H1 (cell line): Measurements from ENCODE around the gene FBN1. TPM values are rescaled to one million over a fixed set of nuclear protein-coding genes. Genes with fewer than 3 reads are reported as not detected.

Experiments
- CTCF ChIA-PET: fragments of 300-600 bp; sonication (Branson Sonifier 250); formaldehyde crosslinking; loops from one replicate; lab custom pipeline; 2021; ENCODE audit not compliant: partially characterized antibody; lab: Charles Lee
- POLR2A ChIA-PET: fragments of 300-600 bp; sonication (Branson Sonifier 250); formaldehyde crosslinking; loops from one replicate; lab custom pipeline; 2021; ENCODE audit warnings: inconsistent platforms; ENCODE audit not compliant: partially characterized antibody; lab: Charles Lee
- DNase-seq, 2 experiments: peaks; one replicate each; pipeline versions ENCODE4 v3.0.0 to v3.0.0-alpha.2; 2010 to 2022; ENCODE audit warnings: low spot score in 2 of 2, low read depth in 1 of 2, mixed read lengths in 1 of 2
- FAIRE-seq: peaks from 2 replicates; lab custom pipeline; 2011; peaks lifted over from hg19 to GRCh38; lab: Jason Lieb, UNC
- H2AFZ ChIP-seq: 2 replicates; pipeline ENCODE4 v1.8.1; 2012; ENCODE audit warnings: low read length, inconsistent platforms
- H2AK5ac ChIP-seq: 2 replicates; pipeline ENCODE4 v1.6.1; 2013; ENCODE audit warnings: low read depth, low read length
- H2BK120ac ChIP-seq: replicated peaks from 2 replicates; pipeline ENCODE3; 2013; ENCODE audit warnings: low read depth, low read length, inconsistent platforms
- H2BK12ac ChIP-seq: 2 replicates; pipeline ENCODE4 v1.6.1; 2013; ENCODE audit warnings: low read depth, low read length
- H2BK15ac ChIP-seq: 2 replicates; pipeline ENCODE4 v1.6.1; 2013; ENCODE audit warnings: low read length
- H2BK20ac ChIP-seq: 2 replicates; pipeline ENCODE4 v1.6.1; 2013; ENCODE audit warnings: low read length
- H2BK5ac ChIP-seq: 2 replicates; pipeline ENCODE4 v1.6.1; 2013; ENCODE audit warnings: low read depth, low read length
- H3K14ac ChIP-seq: 2 replicates; pipeline ENCODE4 v1.6.1; 2013; ENCODE audit warnings: inconsistent platforms; ENCODE audit not compliant: insufficient read length
- H3K18ac ChIP-seq: 2 replicates; pipeline ENCODE4 v1.6.1; 2013; ENCODE audit warnings: low read length; ENCODE audit errors: extremely low read depth
- H3K23ac ChIP-seq: 2 replicates; pipeline ENCODE4 v1.6.1; 2013; ENCODE audit warnings: inconsistent platforms; ENCODE audit not compliant: insufficient read length
- H3K23me2 ChIP-seq: 2 replicates; pipeline ENCODE4 v1.6.1; 2013; ENCODE audit warnings: low read depth, low read length
- H3K27ac ChIP-seq: 2 replicates; pipeline ENCODE4 v1.6.1; 2011; ENCODE audit warnings: low read depth, low read length, inconsistent platforms
- H3K27me3 ChIP-seq, 4 experiments: replicated peaks in 1 of 4; 1 replicate in 1 of 4; 2 replicates in 3 of 4; pipeline versions ENCODE4 v1.6.1 to v1.8.1; 2011 to 2013; ENCODE audit warnings: low read length in 3 of 4, mild to moderate bottlenecking in 3 of 4, inconsistent platforms in 2 of 4, mixed read lengths in 2 of 4, moderate library complexity in 1 of 4; ENCODE audit not compliant: control insufficient read depth in 3 of 4, insufficient read depth in 3 of 4; ENCODE audit errors: extremely low read depth in 1 of 4
- H3K36me3 ChIP-seq, 4 experiments: 2 replicates each; pipeline versions ENCODE4 v1.6.1 to v1.8.1; 2011 to 2013; ENCODE audit warnings: mild to moderate bottlenecking in 4 of 4, low read length in 3 of 4, moderate library complexity in 2 of 4, control low read depth in 1 of 4, inconsistent platforms in 1 of 4; ENCODE audit not compliant: insufficient read depth in 4 of 4, control insufficient read depth in 2 of 4
- H3K4ac ChIP-seq: replicated peaks from 2 replicates; pipeline ENCODE3; 2013; ENCODE audit warnings: low read length, low read depth, mixed read lengths, inconsistent platforms; ENCODE audit not compliant: insufficient read length
- H3K4me1 ChIP-seq, 4 experiments: replicated peaks in 1 of 4; 1 replicate in 1 of 4; 2 replicates in 3 of 4; pipeline versions ENCODE4 v1.6.1 to v1.8.1; 2011 to 2013; ENCODE audit warnings: low read length in 3 of 4, inconsistent platforms in 2 of 4, mixed read lengths in 1 of 4; ENCODE audit not compliant: insufficient read depth in 4 of 4, control insufficient read depth in 3 of 4
- H3K4me2 ChIP-seq, 2 experiments: 2 replicates each; pipeline versions ENCODE4 v1.6.1 to v1.8.1; 2011 to 2013; ENCODE audit warnings: low read depth in 2 of 2, low read length in 2 of 2, control low read depth in 1 of 2, inconsistent platforms in 1 of 2, mild to moderate bottlenecking in 1 of 2; ENCODE audit not compliant: insufficient read depth in 1 of 2
- H3K4me3 ChIP-seq, 4 experiments: fragments of 200-600, 300-600 bp in 1 of 4; sonication (generic), shearing (Covaris generic), sonication (Bioruptor Twin) in 1 of 4; 2 replicates each; pipeline versions ENCODE4 v1.5.1 to v1.8.1; 2011 to 2016; ENCODE audit warnings: low read length in 4 of 4, low read depth in 3 of 4, control low read depth in 2 of 4, inconsistent platforms in 2 of 4, mild to moderate bottlenecking in 2 of 4, mixed read lengths in 1 of 4, moderate library complexity in 1 of 4; ENCODE audit not compliant: insufficient read depth in 2 of 4; ENCODE audit errors: extremely low read depth in 1 of 4
- H3K56ac ChIP-seq: replicated peaks from 2 replicates; pipeline ENCODE3; 2013; ENCODE audit warnings: low read depth, mild to moderate bottlenecking, mixed read lengths, low read length, inconsistent platforms; ENCODE audit not compliant: insufficient read length
- H3K79me1 ChIP-seq: 2 replicates; pipeline ENCODE4 v1.6.1; 2013; ENCODE audit warnings: low read depth, low read length, control low read depth
- H3K79me2 ChIP-seq, 2 experiments: 2 replicates each; pipeline versions ENCODE4 v1.6.1 to v1.8.1; 2012 to 2013; ENCODE audit warnings: low read length in 2 of 2, mild to moderate bottlenecking in 2 of 2, inconsistent platforms in 1 of 2; ENCODE audit not compliant: insufficient read depth in 2 of 2, control insufficient read depth in 1 of 2
- H3K9ac ChIP-seq, 4 experiments: replicated peaks in 1 of 4; 1 replicate in 1 of 4; 2 replicates in 3 of 4; pipeline versions ENCODE4 v1.6.1 to v1.8.1; 2011 to 2013; ENCODE audit warnings: low read depth in 3 of 4, low read length in 3 of 4, control low read depth in 2 of 4, mild to moderate bottlenecking in 2 of 4, moderate library complexity in 2 of 4, inconsistent platforms in 1 of 4; ENCODE audit errors: extremely low read depth in 1 of 4
- H3K9me3 ChIP-seq, 2 experiments: 2 replicates each; pipeline versions ENCODE4 v1.6.1 to v1.8.1; 2012 to 2013; ENCODE audit warnings: mild to moderate bottlenecking in 2 of 2, moderate library complexity in 2 of 2, control low read depth in 1 of 2, inconsistent platforms in 1 of 2, low read depth in 1 of 2, low read length in 1 of 2, mixed read lengths in 1 of 2; ENCODE audit not compliant: insufficient read depth in 2 of 2
- H4K20me1 ChIP-seq, 2 experiments: replicated peaks in 1 of 2; 2 replicates each; pipeline versions ENCODE3 to v1.8.1; 2011 to 2013; ENCODE audit warnings: inconsistent platforms in 2 of 2, low read length in 2 of 2, mild to moderate bottlenecking in 1 of 2; ENCODE audit not compliant: insufficient read depth in 2 of 2, control insufficient read depth in 1 of 2
- H4K5ac ChIP-seq: 2 replicates; pipeline ENCODE4 v1.6.1; 2013; ENCODE audit warnings: low read length, low read depth, mixed read lengths, inconsistent platforms; ENCODE audit not compliant: insufficient read length
- H4K8ac ChIP-seq: 2 replicates; pipeline ENCODE4 v1.8.0; 2013; ENCODE audit warnings: mild to moderate bottlenecking, moderate library complexity, low read length, inconsistent platforms; ENCODE audit not compliant: insufficient read depth; ENCODE audit errors: extremely low read depth
- H4K91ac ChIP-seq: replicated peaks from 2 replicates; pipeline ENCODE3; 2013; ENCODE audit warnings: low read length, mixed read lengths, inconsistent platforms; ENCODE audit not compliant: insufficient read length
- CEBPB ChIP-seq: IDR thresholded peaks from 2 replicates; pipeline ENCODE4 v1.6.1; 2012; ENCODE audit warnings: low read depth, low read length
- WGBS, 2 experiments: shearing (Covaris generic) in 1 of 2; methylation state at CpG; one replicate each; pipeline versions ENCODE4 v1.1.6 to v1.1.7; 2013 to 2015; ENCODE audit warnings: low lambda C conversion rate in 2 of 2, mixed read lengths in 2 of 2, inconsistent platforms in 1 of 2, low coverage in 1 of 2, missing lambda C conversion rate in 1 of 2; ENCODE audit not compliant: insufficient replicate concordance in 2 of 2, insufficient coverage in 1 of 2, insufficient read length in 1 of 2; ENCODE audit errors: extremely low coverage in 1 of 2, missing lambda C conversion rate in 1 of 2; 5-methylcytosine and 5-hydroxymethylcytosine counted together
- polyA plus RNA-seq, 7 experiments: library from polyadenylated mRNA; depleted of rRNA in 3 of 7; stranded (reverse) in 5 of 7; unstranded in 2 of 7; fragments of >200 nt in 5 of 7; fragments of 200-250 nt in 2 of 7; gene quantifications; 1 replicate in 5 of 7; 2 replicates in 1 of 7; 4 replicates in 1 of 7; pipeline versions ENCODE4 v1.2.1 to v1.2.3, GENCODE V29; 2011 to 2013; ENCODE audit warnings: missing spikeins in 2 of 7, mixed read lengths in 2 of 7
- total RNA-seq: library from RNA; stranded (reverse); fragmentation: NEBNext Ultra II Directional; extraction: Animal tissue kit (Norgen Biotek cat#: 25700); gene quantifications from 2 replicates; pipeline ENCODE4 v1.2.1, GENCODE V29; 2021

The FBN1 gene
- total and polyA plus RNA-seq, 2 of the 8 experiments (the other 6 are each of a cell fraction or from before 2014, with no cell fraction given) = 3.0 to 4.0 TPM

GRCh38 chr15:48553559-48553958, 92.0 kb downstream of the FBN1 start:
- Histone ChIP-seq H2BK120ac (no peak overlapping the region), H3K27ac (no peak overlapping the region), H3K79me1 (no peaks in the 10 kb centered on the region), H3K23ac (no peak overlapping the region), H3K9me3 (no peaks in the 10 kb centered on the region), H4K20me1 (no peaks in the 10 kb centered on the region), H3K4me3 (no peak overlapping the region), H3K18ac (no peak overlapping the region), H2AFZ (no peak overlapping the region), H4K5ac (no peak overlapping the region), H3K27me3 (no peaks in the 10 kb centered on the region), H2BK5ac (no peak overlapping the region), H4K91ac (no peak overlapping the region), H2BK12ac (no peak overlapping the region), H3K79me2 (no peaks in the 10 kb centered on the region), H3K4ac (no peak overlapping the region), H4K8ac (no peak overlapping the region), H3K4me2 (no peak overlapping the region), H3K14ac (no peak overlapping the region), H3K9ac (no peak overlapping the region), H3K4me1 (no peaks in the 10 kb centered on the region), H3K23me2 (no peaks in the 10 kb centered on the region), H2BK20ac (no peak overlapping the region), H2BK15ac (no peak overlapping the region)
- POLR2A ChIA-PET = no interaction called here
- CTCF ChIA-PET = interaction anchor here (1.0 kb wide), 1 partner anchor 19 kb away, joined by 3 read pairs; no protein-coding TSS in a partner anchor
- DNase-seq (no peak), FAIRE-seq (no peak)
- no peak for TF ChIP-seq CEBPB
- TF ChIP-seq, all 59 proteins: peak for 0
- WGBS, 2 experiments = 95% methylated on average over 2 of the region's 2 CpGs; no CpG with 5 or more reads in 1 of the 2 experiments
- Histone ChIP-seq H3K56ac (no peak overlapping the region), H3K36me3 (no peaks in the 10 kb centered on the region), H2AK5ac (no peak overlapping the region)
